HEK293T (cell line): ENCODE data around the gene TUG1.

ENCODE experiments used
- ARNT ChIP-seq: fragments of 450-650 bp; IDR thresholded peaks from 2 replicates; pipeline ENCODE4 v1.6.1; 2017; ENCODE audit warnings: mild to moderate bottlenecking
- BHLHE40 ChIP-seq: fragments of 450-650 bp; IDR thresholded peaks from 2 replicates; pipeline ENCODE4 v1.6.1; 2016; ENCODE audit warnings: mild to moderate bottlenecking, moderate library complexity, borderline replicate concordance
- FOXA1 ChIP-seq: fragments of 450-650 bp; IDR thresholded peaks from 2 replicates; pipeline ENCODE4 v1.6.1; 2016; ENCODE audit warnings: mild to moderate bottlenecking
- FOXM1 ChIP-seq: fragments of 450-650 bp; IDR thresholded peaks from 2 replicates; pipeline ENCODE4 v1.6.1; 2017; ENCODE audit warnings: mild to moderate bottlenecking, borderline replicate concordance
- HDGF ChIP-seq: fragments of 450-650 bp; IDR thresholded peaks from 2 replicates; pipeline ENCODE4 v1.6.1; 2017; ENCODE audit warnings: antibody characterized with exemption, borderline replicate concordance
- L3MBTL2 ChIP-seq: fragments of 450-650 bp; conservative IDR thresholded peaks from 2 replicates; pipeline ENCODE4 v1.6.1; 2016; ENCODE audit warnings: mild to moderate bottlenecking
- LEF1 ChIP-seq: fragments of 450-650 bp; IDR thresholded peaks from 2 replicates; pipeline ENCODE4 v1.6.1; 2017; ENCODE audit warnings: mild to moderate bottlenecking, borderline replicate concordance
- PKNOX1 ChIP-seq: fragments of 450-650 bp; IDR thresholded peaks from 2 replicates; pipeline ENCODE4 v1.6.1; 2016
- SP1 ChIP-seq: fragments of 450-650 bp; IDR thresholded peaks from 2 replicates; pipeline ENCODE4 v1.6.1; 2017
- SUZ12 ChIP-seq: fragments of 450-650 bp; IDR thresholded peaks from 2 replicates; pipeline ENCODE4 v1.6.1; 2016; ENCODE audit warnings: mild to moderate bottlenecking
- TARDBP ChIP-seq: fragments of 450-650 bp; IDR thresholded peaks from 2 replicates; pipeline ENCODE4 v1.6.1; 2016
- ZNF384 ChIP-seq: fragments of 450-650 bp; IDR thresholded peaks from 2 replicates; pipeline ENCODE4 v1.6.1; 2016

DNA sequence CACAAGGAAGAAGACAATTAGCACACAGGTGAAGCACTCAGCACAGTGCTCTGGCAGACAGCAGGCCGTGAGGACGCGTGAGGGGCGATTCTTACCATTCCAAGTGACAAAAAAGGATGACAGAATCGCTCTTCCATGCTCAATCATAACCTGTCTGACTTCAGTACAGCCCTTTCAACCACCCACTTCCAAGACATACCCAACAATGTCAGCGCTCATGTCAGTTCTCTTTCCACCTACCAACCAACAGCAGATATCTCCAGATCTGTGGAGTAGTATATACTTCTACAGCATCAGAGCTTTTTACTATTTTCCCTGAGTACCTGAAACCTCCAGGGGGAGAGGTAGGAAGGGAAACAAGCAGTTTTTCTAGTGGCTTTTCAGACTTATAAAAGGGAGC, 40.7 kb upstream of the TUG1 start:
- TF ChIP-seq BHLHE40 (no peak), SP1 (no peak), L3MBTL2 (no peak), TARDBP (no peak), FOXM1 (no peak), ARNT (no peak), HDGF (no peak), PKNOX1 (no peak), LEF1 (no peak), FOXA1 (no peak), ZNF384 (no peak), SUZ12 (no peak)
